Upper lobe of left lung (tissue), 6 donors: ENCODE results near the gene PGR. TPM values are rescaled to one million over a fixed set of nuclear protein-coding genes. Genes with fewer than 3 reads are reported as not detected.
A peak's percentile ranks its signal among the peaks of the same experiment; 100 is the strongest.
"Not testable (repeated sequence)": the region's sequence is repeated elsewhere in the genome, so short reads cannot be mapped to it uniquely, and the experiment has no call there.

ENCODE experiments used
- ATAC-seq, 2 donors: fragments of 200-7000 bp; cut with Tn5 transposase; one replicate each; pipeline ENCODE4 v1.9.1; 2022; ENCODE audit warnings: mild to moderate bottlenecking in 2 of 2, moderate library complexity in 2 of 2; ENCODE audit not compliant: low FRiP score in 2 of 2
- DNase-seq, 2 donors: peaks; one replicate each; pipeline ENCODE4 v3.0.0-alpha.2; 2019 to 2020
- H3K27ac ChIP-seq, 4 donors: fragments of 200-600 bp; sonication (generic); one replicate each; pipeline ENCODE4 v1.5.1; 2016 to 2019
- H3K27me3 ChIP-seq, 4 donors: fragments of 200-600 bp; sonication (generic); one replicate each; pipeline ENCODE4 v1.5.1; 2017 to 2019
- H3K36me3 ChIP-seq, 4 donors: fragments of 200-600 bp; sonication (generic); one replicate each; pipeline ENCODE4 v1.5.1; 2016 to 2019
- H3K4me1 ChIP-seq, 4 donors: fragments of 200-600 bp; sonication (generic); one replicate each; pipeline ENCODE4 v1.5.1; 2018 to 2019
- H3K4me3 ChIP-seq, 4 donors: fragments of 200-600 bp; sonication (generic); one replicate each; pipeline ENCODE4 v1.5.1; 2017 to 2019; ENCODE audit warnings: mild to moderate bottlenecking in 2 of 4, moderate library complexity in 1 of 4
- H3K9me3 ChIP-seq, 4 donors: fragments of 200-600 bp; sonication (generic); one replicate each; pipeline ENCODE4 v1.5.1; 2018 to 2019
- EP300 ChIP-seq, 4 donors: sonication (generic); formaldehyde crosslinking; IDR thresholded peaks; one replicate each; pipeline ENCODE4 v1.5.1; 2017; ENCODE audit warnings: antibody characterized with exemption in 4 of 4, control low read depth in 2 of 4
- POLR2A ChIP-seq, 4 donors: fragments of 450-650 bp; IDR thresholded peaks; one replicate each; pipeline ENCODE4 v1.5.1; 2016 to 2017; ENCODE audit warnings: antibody characterized with exemption in 4 of 4, mild to moderate bottlenecking in 2 of 4
- POLR2AphosphoS5 ChIP-seq, 2 donors: sonication (generic); formaldehyde crosslinking; IDR thresholded peaks; one replicate each; pipeline ENCODE4 v1.5.1; 2017; ENCODE audit warnings: antibody characterized with exemption in 2 of 2
- WGBS, 2 donors: methylation state at CpG; one replicate each; pipeline ENCODE4 v1.1.5; 2017 to 2018; 5-methylcytosine and 5-hydroxymethylcytosine counted together
- total RNA-seq, 6 donors: library from RNA; depleted of rRNA in 4 of 6; stranded (reverse); fragments of >200 nt in 4 of 6; gene quantifications; one replicate each; pipeline versions ENCODE4 v1.1.0 to v1.2.1, GENCODE V29; 2016 to 2021
- TF ChIP-seq, protein P1 (sequence below), 6 experiments: fragments of 450-650 bp in 4 of 6; fragments of 200-600 bp in 2 of 6; sonication (generic) in 2 of 6; IDR thresholded peaks; one replicate each; pipeline ENCODE4 v1.5.1; 2016 to 2019; ENCODE audit warnings: antibody characterized with exemption in 6 of 6
- donor health status: DM: no; HTN: no; CAD: no; lungs with moderate emphysema.
- donor health status: DM: no; HTN: yes; CAD: no; lungs with severe emphysema.

PGR gene
- total RNA-seq, 6 donors from 2014 or later, result 0.94 to 4.2 (median 2.3) TPM

DNA sequence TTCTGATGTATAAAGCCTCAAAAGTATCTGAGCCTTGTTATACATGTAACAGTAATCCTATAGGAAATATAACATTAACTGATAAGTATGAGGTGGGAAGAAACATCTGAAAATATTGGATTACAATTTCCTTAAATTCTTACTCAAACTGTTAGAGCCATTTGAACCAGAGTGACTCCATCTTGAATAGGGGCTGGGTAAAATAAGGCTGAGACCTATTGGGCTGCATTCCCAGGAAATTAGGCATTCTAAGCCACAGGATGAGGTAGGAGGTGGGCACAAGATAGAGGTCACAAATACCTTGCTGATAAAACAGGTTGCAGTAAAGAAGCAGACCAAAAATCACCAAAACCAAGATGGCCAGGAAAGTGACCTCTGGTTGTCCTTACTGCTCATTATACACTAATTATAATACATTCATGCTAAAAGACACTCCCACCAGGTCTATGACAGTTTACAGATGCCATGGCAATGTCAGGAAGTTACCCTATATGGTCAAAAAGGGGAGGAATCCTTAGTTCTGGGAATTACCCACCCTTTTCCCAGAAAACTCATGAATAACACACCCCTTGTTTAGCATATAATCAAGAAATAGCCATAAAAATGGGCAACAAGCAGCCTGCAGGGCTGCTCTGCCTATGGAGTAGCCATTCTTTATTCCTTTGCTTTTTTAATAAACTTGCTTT, 114.9 kb downstream of the PGR start:
- Histone ChIP-seq H3K27me3 (no peaks in the 10 kb centered on the region), H3K4me1 (no peaks in the 10 kb centered on the region), H3K4me3 (no peak overlapping the region), H3K36me3 (no peaks in the 10 kb centered on the region), H3K27ac (no peak overlapping the region), H3K9me3 (no peaks in the 10 kb centered on the region)
- DNase-seq (no peak), ATAC-seq (no peak)
- no peak for TF ChIP-seq POLR2AphosphoS5 (IDR thresholded peaks at IDR 0.05)
- TF ChIP-seq, protein P1, sequence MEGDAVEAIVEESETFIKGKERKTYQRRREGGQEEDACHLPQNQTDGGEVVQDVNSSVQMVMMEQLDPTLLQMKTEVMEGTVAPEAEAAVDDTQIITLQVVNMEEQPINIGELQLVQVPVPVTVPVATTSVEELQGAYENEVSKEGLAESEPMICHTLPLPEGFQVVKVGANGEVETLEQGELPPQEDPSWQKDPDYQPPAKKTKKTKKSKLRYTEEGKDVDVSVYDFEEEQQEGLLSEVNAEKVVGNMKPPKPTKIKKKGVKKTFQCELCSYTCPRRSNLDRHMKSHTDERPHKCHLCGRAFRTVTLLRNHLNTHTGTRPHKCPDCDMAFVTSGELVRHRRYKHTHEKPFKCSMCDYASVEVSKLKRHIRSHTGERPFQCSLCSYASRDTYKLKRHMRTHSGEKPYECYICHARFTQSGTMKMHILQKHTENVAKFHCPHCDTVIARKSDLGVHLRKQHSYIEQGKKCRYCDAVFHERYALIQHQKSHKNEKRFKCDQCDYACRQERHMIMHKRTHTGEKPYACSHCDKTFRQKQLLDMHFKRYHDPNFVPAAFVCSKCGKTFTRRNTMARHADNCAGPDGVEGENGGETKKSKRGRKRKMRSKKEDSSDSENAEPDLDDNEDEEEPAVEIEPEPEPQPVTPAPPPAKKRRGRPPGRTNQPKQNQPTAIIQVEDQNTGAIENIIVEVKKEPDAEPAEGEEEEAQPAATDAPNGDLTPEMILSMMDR (IDR thresholded peaks at IDR 0.05), result no peak

DNA sequence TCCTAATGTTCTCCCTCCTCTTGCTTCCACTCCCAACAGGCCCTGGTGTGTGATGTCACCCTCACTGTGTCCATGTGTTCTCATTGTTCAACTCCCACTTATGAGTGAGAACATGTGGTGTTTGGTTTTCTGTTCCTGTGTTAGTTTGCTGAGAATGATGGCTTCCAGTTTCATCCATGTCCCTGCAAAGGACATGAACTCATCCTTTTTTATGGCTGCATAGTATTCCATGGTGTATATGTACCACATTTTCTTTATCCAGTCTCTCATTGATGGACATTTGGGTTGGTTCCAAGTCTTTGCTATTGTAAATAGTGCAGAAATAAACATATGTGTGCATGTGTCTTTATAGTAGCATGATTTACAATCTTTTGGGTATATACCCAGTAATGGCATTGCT, 115.9 kb downstream of the PGR start:
- H3K9me3 ChIP-seq, H3K4me1 ChIP-seq, H3K27ac ChIP-seq, H3K4me3 ChIP-seq, H3K36me3 ChIP-seq, ATAC-seq, H3K27me3 ChIP-seq, DNase-seq: not testable (repeated sequence)

DNA sequence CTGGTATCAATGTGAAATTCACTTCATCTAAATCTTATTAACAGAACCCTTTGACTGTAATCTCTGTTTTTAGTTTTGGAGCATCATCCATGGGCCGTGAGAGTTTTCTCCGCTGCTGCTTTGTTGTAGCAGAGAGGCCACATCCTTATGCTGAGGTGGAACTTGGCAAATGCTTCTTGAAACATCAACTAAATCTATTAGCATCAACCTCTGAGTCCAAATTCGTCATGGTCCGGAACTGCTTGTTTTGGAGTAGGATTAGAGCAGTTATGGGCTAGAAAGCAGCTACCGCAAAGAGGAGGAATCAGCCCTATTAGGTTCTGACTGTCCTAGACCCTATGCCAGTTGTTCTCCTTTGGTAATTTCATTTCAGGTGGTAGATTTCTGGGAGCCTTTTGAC, 117.7 kb downstream of the PGR start:
- Histone ChIP-seq H3K27ac (no peak overlapping the region), H3K4me1 (no peaks in the 10 kb centered on the region), H3K4me3 (no peak overlapping the region), H3K36me3 (no peaks in the 10 kb centered on the region), H3K27me3 (no peaks in the 10 kb centered on the region), H3K9me3 (no peaks in the 10 kb centered on the region)
- 83 to 95% methylated on average over 5 of the region's 5 CpGs for WGBS, 2 donors
- ATAC-seq, result no peak
- no peak for DNase-seq
- TF ChIP-seq POLR2A (IDR thresholded peaks at IDR 0.05) (no peak), EP300 (IDR thresholded peaks at IDR 0.05) (no peak)

DNA sequence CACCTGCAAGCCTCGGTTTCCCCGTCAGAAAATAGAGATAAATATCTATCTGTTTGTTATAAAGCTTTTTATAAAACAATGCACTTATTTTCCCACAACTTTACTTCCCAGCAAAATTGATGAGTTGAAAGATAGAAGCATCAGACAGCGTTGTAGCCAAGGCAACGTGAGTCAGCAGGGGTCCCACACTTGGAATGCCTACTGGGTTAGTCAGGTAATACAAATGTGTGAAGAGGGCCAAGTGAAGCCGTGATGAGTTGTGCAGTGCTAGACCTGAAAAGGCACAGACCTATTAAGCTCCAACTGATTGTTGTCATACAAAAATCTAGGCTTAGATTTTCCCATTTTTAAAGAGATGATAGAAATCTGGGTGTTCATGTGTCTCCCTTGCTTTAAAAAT, 118.7 kb downstream of the PGR start:
- no peaks in the 10 kb centered on the region for H3K36me3 ChIP-seq
- TF ChIP-seq EP300 (IDR thresholded peaks at IDR 0.05) (no peak), POLR2A (IDR thresholded peaks at IDR 0.05) (no peak), POLR2AphosphoS5 (IDR thresholded peaks at IDR 0.05) (no peak)
- TF ChIP-seq, protein P1 (IDR thresholded peaks at IDR 0.05), result no peak
- H3K4me1 ChIP-seq, result no peaks in the 10 kb centered on the region
- WGBS, 2 donors, result 77 to 80% methylated on average over 5 of the region's 5 CpGs
- no peaks in the 10 kb centered on the region for H3K9me3 ChIP-seq
- no peak overlapping the region for H3K4me3 ChIP-seq
- ATAC-seq, result no peak
- no peaks in the 10 kb centered on the region for H3K27me3 ChIP-seq
- no peak overlapping the region for H3K27ac ChIP-seq
- DNase-seq, result no peak

DNA sequence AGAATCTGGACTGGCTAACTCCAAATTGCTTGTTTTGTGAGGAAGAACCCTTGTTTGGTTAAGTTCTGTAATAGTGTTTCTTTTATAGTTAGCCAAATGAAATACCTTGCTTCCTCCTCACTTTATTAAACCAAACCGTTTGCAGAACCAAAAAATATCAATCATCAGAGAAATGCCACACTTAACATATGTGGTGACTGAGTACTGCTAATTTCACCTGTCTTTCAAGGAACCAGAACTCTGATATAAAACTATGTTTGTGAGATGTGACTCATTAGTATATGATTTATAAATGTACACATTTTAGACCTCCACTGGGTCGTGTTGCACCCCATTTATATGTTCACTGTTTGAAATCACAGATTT, 119.9 kb downstream of the PGR start:
- no peaks in the 10 kb centered on the region for H3K27me3 ChIP-seq
- H3K4me3 ChIP-seq, result no peak overlapping the region
- TF ChIP-seq, protein P1 (IDR thresholded peaks at IDR 0.05), result no peak
- TF ChIP-seq POLR2A (IDR thresholded peaks at IDR 0.05), result no peak
- TF ChIP-seq EP300 (IDR thresholded peaks at IDR 0.05), result no peak
- no peak for TF ChIP-seq POLR2AphosphoS5 (IDR thresholded peaks at IDR 0.05)
- no peaks in the 10 kb centered on the region for H3K9me3 ChIP-seq
- H3K4me1 ChIP-seq, result no peaks in the 10 kb centered on the region
- no peaks in the 10 kb centered on the region for H3K36me3 ChIP-seq
- no peak overlapping the region for H3K27ac ChIP-seq
- 41 to 45% methylated on average over 2 of the region's 2 CpGs for WGBS, 2 donors
- ATAC-seq, result no peak
- no peak for DNase-seq

- Histone ChIP-seq H3K4me1 (no peaks in the 10 kb centered on the region), H3K36me3 (no peaks in the 10 kb centered on the region), H3K4me3 (no peak overlapping the region), H3K27ac (no peak overlapping the region), H3K27me3 (no peaks in the 10 kb centered on the region), H3K9me3 (no peaks in the 10 kb centered on the region)
- TF ChIP-seq POLR2A (IDR thresholded peaks at IDR 0.05), result no peak
- no peak for TF ChIP-seq POLR2AphosphoS5 (IDR thresholded peaks at IDR 0.05)
- TF ChIP-seq, protein P1 (IDR thresholded peaks at IDR 0.05), result no peak
- TF ChIP-seq EP300 (IDR thresholded peaks at IDR 0.05), result no peak
- peak in 1 of 2 donors; percentile 35 for ATAC-seq
- 77 to 87% methylated on average over 1 of the region's 1 CpG for WGBS, 2 donors
- DNase-seq, result no peak
Observed at GRCh38 chr11:101008961-101009689, 120.5 kb downstream of the PGR start.
